ENCODE results near the gene TTBK2. TPM values are rescaled to one million over a fixed set of nuclear protein-coding genes. Genes with fewer than 3 reads are reported as not detected.

The TTBK2 gene
- total RNA-seq, 2 experiments from 2014 or later = 10.1 to 13.9 TPM

DNA sequence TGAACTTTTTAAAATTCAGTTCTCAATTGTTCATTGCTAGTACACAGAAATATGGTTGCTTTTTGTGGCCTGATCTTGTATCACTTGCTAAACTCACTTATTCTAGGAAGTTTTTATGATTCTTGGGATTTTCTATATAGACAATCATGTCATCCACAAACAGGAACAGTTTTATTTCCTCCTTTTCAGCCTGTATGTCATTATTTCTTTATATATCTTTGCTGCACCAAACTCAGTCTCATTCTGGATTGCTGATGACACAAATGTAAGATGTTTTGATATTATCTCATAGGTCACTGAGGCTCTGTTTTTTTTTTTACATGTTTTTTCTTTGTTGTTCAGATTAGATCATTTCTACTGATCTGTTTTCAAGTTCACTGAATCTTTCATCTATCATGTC is 71.7 kb downstream of the TTBK2 start:
- H3K27me3 Mint-ChIP-seq (ENCODE audit: low read depth) = no peaks in the 10 kb centered on the region
- no peak overlapping the region for H3K27ac Mint-ChIP-seq
- H3K36me3 Mint-ChIP-seq (ENCODE audit: low read depth) = peaks cover 2% of the 10 kb centered on the region
- H3K4me3 Mint-ChIP-seq = no peak overlapping the region
- ChIA-PET CTCF (no interaction called here), POLR2A (no interaction called here)
- no peaks in the 10 kb centered on the region for H3K4me1 Mint-ChIP-seq (ENCODE audit: low read depth)
- DNase-seq (no peak), ATAC-seq (no peak)
- H3K9me3 Mint-ChIP-seq (ENCODE audit: insufficient read depth) = peaks cover 2% of the 10 kb centered on the region

DNA sequence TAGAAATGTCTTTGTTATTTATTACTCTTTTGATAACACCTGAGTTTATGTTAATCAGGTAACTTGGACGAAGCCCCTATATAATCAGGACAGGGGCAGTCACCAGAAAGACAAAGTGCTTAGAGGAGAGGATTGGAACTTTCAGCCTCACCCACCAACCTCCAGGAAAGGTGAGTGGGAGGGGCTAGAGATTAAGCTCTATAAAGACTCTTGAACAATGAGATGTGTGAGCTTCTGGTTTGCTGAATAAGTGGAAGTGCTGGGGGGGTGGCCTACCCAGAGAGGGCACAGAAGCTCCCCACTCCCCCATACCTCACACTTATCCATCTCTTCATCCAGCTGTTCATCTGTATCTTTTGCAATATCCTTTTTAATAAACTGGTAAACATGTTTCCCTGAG is 73.9 kb downstream of the TTBK2 start:
- Mint-ChIP-seq H3K9me3 (ENCODE audit: insufficient read depth) (peaks cover 4% of the 10 kb centered on the region), H3K4me3 (no peak overlapping the region), H3K27ac (no peak overlapping the region), H3K36me3 (ENCODE audit: low read depth) (peaks cover 4% of the 10 kb centered on the region), H3K27me3 (ENCODE audit: low read depth) (no peaks in the 10 kb centered on the region), H3K4me1 (ENCODE audit: low read depth) (no peaks in the 10 kb centered on the region)
- POLR2A ChIA-PET = no interaction called here
- ATAC-seq = no peak
- DNase-seq = no peak
- CTCF ChIA-PET = no interaction called here

DNA sequence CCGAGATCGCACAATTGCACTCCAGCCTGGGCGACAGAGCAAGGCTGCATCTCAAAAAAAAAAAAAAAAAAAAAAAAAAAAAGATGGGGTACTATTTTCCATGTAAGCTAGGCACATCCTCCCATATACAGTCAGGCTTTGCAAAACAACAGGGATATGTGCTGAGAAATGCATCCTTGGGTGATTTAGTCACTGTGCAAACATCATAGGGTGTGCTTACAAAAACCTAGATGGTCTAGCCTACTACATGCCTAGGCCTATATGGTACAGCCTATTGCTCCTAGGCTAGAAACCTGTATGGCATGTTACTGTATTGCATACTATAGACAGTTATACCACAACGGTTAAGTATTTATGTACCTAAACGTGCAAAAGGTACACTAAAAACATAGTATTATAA is 75.0 kb downstream of the TTBK2 start:
- POLR2A ChIA-PET = no interaction called here
- H3K27ac Mint-ChIP-seq = no peak overlapping the region
- no peak for ATAC-seq
- CTCF ChIA-PET = no interaction called here
- H3K4me1 Mint-ChIP-seq (ENCODE audit: low read depth) = no peaks in the 10 kb centered on the region
- peaks cover 4% of the 10 kb centered on the region for H3K36me3 Mint-ChIP-seq (ENCODE audit: low read depth)
- no peak overlapping the region for H3K4me3 Mint-ChIP-seq
- H3K9me3 Mint-ChIP-seq (ENCODE audit: insufficient read depth) = peaks cover 4% of the 10 kb centered on the region
- no peak for DNase-seq
- no peaks in the 10 kb centered on the region for H3K27me3 Mint-ChIP-seq (ENCODE audit: low read depth)

DNA sequence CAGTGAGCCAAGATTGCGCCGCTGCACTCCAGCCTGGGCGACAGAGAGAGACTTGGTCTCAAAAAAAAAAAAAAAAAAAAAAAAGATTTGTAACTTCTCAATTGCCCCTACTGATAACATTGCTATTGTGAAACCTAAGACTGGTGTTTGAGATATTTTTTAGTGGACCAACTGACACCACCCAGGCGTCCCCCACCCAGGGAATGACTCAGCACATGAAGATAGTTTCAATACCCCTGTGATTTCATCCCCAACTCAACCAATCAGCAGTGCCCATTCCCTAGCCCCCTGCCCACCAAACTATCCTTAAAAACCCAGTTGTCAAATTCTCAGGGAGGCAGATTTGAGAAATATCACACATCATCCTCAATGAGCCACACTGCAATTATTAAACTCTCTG is 76.9 kb downstream of the TTBK2 start:
- no peak for DNase-seq
- Mint-ChIP-seq H3K36me3 (ENCODE audit: low read depth) (peaks cover 3% of the 10 kb centered on the region), H3K27me3 (ENCODE audit: low read depth) (no peaks in the 10 kb centered on the region), H3K9me3 (ENCODE audit: insufficient read depth) (peaks cover 4% of the 10 kb centered on the region), H3K4me1 (ENCODE audit: low read depth) (no peaks in the 10 kb centered on the region), H3K27ac (no peak overlapping the region), H3K4me3 (no peak overlapping the region)
- ChIA-PET CTCF (no interaction called here), POLR2A (no interaction called here)
- ATAC-seq = no peak

DNA sequence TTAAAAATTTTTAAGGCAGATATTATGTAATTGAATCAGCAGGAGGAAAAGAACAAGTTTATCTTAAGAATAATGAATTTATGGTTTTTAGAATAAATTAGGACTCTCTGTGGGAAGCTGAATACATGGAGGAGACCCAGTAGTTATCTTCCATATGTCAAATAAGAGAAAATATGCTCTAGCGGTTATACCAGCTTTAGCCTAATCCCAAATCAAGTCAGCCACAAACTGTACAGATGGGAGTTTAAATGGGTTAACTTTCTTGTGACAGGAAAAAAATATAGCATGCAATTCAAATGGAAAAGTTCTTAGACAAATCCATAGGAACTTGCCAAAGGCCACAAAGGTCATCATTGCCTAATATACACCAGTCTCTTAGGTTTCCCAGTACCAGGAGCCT is 84.3 kb downstream of the TTBK2 start:
- ChIA-PET CTCF (no interaction called here), POLR2A (no interaction called here)
- H3K9me3 Mint-ChIP-seq (ENCODE audit: insufficient read depth) = no peaks in the 10 kb centered on the region
- no peaks in the 10 kb centered on the region for H3K4me1 Mint-ChIP-seq (ENCODE audit: low read depth)
- DNase-seq (no peak), ATAC-seq (no peak)
- H3K36me3 Mint-ChIP-seq (ENCODE audit: low read depth) = no peaks in the 10 kb centered on the region
- H3K27me3 Mint-ChIP-seq (ENCODE audit: low read depth) = no peaks in the 10 kb centered on the region
- H3K27ac Mint-ChIP-seq = no peak overlapping the region
- H3K4me3 Mint-ChIP-seq = no peak overlapping the region

DNA sequence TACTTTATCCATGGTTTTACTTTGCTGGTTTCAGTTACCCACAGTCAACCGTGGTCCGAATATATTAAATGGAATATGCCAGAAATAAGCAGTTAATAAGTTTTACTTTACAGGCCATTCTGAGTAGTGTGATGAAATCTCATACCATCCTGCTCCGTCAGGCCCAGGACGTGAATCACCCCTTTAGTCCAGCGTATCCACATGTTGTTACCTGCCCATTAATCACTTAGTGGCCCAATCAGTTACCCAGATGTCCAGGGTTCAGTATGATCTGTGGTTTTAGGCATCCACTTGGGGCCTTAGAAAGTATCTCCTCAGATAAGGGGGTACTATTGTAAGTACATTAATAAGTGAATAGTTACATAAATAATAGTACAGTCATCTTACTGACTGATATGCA is 88.0 kb downstream of the TTBK2 start:
- Mint-ChIP-seq H3K27me3 (ENCODE audit: low read depth) (no peaks in the 10 kb centered on the region), H3K36me3 (ENCODE audit: low read depth) (no peaks in the 10 kb centered on the region), H3K4me3 (no peak overlapping the region), H3K27ac (no peak overlapping the region), H3K9me3 (ENCODE audit: insufficient read depth) (no peaks in the 10 kb centered on the region), H3K4me1 (ENCODE audit: low read depth) (no peaks in the 10 kb centered on the region)
- ChIA-PET CTCF (no interaction called here), POLR2A (no interaction called here)
- DNase-seq (no peak), ATAC-seq (no peak)

DNA sequence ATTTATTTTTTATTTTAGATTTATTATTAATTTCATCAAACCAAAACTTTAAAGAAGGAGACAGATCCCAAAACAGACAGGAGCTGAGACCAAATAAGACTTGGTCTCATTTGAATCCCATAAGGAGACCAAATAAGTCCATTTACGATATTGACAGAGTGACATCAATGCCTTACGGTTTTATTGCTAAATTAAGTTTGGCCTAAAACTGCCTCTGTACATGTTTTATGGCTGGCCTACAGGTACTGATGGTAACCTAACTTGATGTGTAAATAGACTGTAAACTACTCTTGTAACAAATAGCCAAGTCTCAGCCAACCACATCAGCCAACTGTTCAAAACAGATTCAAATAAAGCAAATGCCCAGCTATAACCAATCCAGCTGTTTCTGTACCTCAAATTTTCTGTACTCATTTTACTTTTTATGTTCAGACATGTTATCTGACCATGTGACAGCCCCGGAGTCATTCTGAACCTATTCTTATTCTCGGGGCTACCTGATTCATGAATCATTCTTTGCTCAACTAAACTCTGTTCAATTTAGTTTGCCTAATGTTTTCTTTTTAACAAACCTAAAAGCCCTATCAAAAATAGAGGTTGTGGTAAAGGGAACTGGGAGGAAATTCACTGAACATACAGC is 94.2 kb downstream of the TTBK2 start:
- H3K27me3 Mint-ChIP-seq (ENCODE audit: low read depth) = no peaks in the 10 kb centered on the region
- POLR2A ChIA-PET = interaction anchor here (0.6 kb wide), 1 partner anchor 27 kb away, joined by 6 read pairs; no protein-coding TSS in a partner anchor
- CTCF ChIA-PET = no interaction called here
- H3K4me3 Mint-ChIP-seq = no peak overlapping the region
- H3K4me1 Mint-ChIP-seq (ENCODE audit: low read depth) = no peaks in the 10 kb centered on the region
- H3K36me3 Mint-ChIP-seq (ENCODE audit: low read depth) = peaks cover 2% of the 10 kb centered on the region
- no peak overlapping the region for H3K27ac Mint-ChIP-seq
- no peak for ATAC-seq
- no peaks in the 10 kb centered on the region for H3K9me3 Mint-ChIP-seq (ENCODE audit: insufficient read depth)
- no peak for DNase-seq

DNA sequence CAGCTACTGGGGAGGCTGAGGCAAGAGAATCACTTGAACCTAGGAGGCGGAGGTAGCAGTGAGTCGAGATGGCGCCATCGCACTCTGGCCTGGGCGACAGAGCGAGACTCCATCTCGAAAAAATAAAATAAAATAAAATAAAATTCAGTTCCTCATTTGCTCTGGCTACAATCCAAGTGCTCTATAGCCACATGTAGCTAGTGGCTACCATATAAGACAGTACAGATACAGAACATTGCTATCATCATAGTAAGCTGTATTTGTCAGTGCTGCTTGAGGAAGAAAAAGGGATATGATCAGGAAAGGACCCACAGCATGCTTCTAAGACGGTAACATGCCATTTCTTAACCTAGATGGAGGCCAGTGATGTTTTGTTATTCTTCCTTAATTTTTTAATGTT is 95.0 kb downstream of the TTBK2 start:
- POLR2A ChIA-PET = no interaction called here
- CTCF ChIA-PET = no interaction called here
- ATAC-seq (no peak), DNase-seq (no peak)
- Mint-ChIP-seq H3K27me3 (ENCODE audit: low read depth) (no peaks in the 10 kb centered on the region), H3K4me1 (ENCODE audit: low read depth) (no peaks in the 10 kb centered on the region), H3K27ac (no peak overlapping the region), H3K4me3 (no peak overlapping the region), H3K36me3 (ENCODE audit: low read depth) (peaks cover 2% of the 10 kb centered on the region), H3K9me3 (ENCODE audit: insufficient read depth) (no peaks in the 10 kb centered on the region)

DNA sequence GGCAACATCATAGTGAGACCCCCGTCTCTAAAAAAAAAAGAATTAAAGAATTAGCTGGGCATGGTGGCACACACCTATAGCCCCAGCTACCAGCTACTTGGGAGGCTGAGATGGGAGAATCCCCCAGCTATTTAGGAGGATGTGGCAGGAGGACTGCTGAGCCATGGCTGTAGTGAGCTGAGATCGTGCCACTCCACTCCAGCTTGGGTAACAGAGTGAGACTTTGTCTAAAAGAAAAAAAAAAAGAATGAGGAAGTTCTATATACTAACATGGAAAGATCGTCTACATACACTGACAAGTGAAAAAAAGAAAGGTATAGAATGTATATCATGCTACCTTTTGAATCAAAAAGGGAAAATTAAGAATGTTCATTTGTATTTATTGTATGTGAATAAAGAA is 99.8 kb downstream of the TTBK2 start:
- Mint-ChIP-seq H3K4me3 (no peak overlapping the region), H3K27me3 (ENCODE audit: low read depth) (no peaks in the 10 kb centered on the region), H3K27ac (no peak overlapping the region), H3K4me1 (ENCODE audit: low read depth) (no peaks in the 10 kb centered on the region), H3K9me3 (ENCODE audit: insufficient read depth) (no peaks in the 10 kb centered on the region), H3K36me3 (ENCODE audit: low read depth) (peaks cover 2% of the 10 kb centered on the region)
- DNase-seq = no peak
- ChIA-PET POLR2A (interaction anchor here (0.6 kb wide), 1 partner anchor 1356 kb away, joined by 3 read pairs; no protein-coding TSS in a partner anchor), CTCF (no interaction called here)
- ATAC-seq = no peak

DNA sequence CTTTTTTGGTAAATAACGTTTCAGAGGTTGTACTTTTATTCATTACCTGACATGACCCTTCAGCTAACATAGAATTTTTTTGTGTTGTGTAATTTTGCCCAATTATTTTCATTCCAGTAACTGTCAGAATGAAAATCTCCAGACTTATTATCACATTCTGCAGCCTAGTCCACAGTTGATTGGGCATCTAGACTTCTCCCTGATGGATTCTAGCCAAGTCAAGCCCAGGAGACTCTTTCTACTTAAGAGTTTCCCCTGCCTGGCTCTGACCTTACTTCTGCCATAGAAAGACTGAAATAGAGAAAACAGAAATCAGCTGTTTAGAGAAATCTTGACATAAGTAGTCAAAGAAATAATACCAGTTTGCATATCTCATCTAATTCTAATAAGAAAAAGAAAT is 100.8 kb downstream of the TTBK2 start:
- Mint-ChIP-seq H3K9me3 (ENCODE audit: insufficient read depth) (no peaks in the 10 kb centered on the region), H3K27me3 (ENCODE audit: low read depth) (no peaks in the 10 kb centered on the region), H3K27ac (no peak overlapping the region), H3K4me1 (ENCODE audit: low read depth) (no peaks in the 10 kb centered on the region), H3K36me3 (ENCODE audit: low read depth) (no peaks in the 10 kb centered on the region), H3K4me3 (no peak overlapping the region)
- no peak for ATAC-seq
- no peak for DNase-seq
- ChIA-PET CTCF (interaction anchor here (0.8 kb wide), 1 partner anchor 9 kb away, joined by 3 read pairs; no protein-coding TSS in a partner anchor), POLR2A (no interaction called here)

DNA sequence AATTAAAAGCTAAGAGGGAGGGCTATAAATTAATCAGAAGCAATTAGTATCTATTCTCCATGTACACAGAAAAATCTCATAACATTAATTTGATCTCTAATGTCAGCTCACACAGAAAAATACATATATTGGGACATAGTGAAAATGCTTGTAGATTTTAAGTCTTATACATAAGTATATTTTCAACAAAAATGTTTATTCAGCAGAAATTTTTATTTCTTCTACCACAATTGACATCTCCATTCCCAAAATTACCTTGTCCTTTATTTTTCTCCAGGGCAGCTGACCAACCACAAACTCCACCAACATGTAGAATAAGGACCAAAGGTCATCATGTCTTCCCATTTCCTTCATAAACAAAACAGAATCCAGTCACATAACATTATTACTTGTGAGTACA is 109.1 kb downstream of the TTBK2 start:
- H3K27ac Mint-ChIP-seq = no peak overlapping the region
- ATAC-seq (no peak), DNase-seq (no peak)
- CTCF ChIA-PET = interaction anchor here (1.8 kb wide), 1 partner anchor 10 kb away, joined by 5 read pairs; no protein-coding TSS in a partner anchor
- H3K4me1 Mint-ChIP-seq (ENCODE audit: low read depth) = no peaks in the 10 kb centered on the region
- H3K4me3 Mint-ChIP-seq = no peak overlapping the region
- no peaks in the 10 kb centered on the region for H3K36me3 Mint-ChIP-seq (ENCODE audit: low read depth)
- H3K9me3 Mint-ChIP-seq (ENCODE audit: insufficient read depth) = no peaks in the 10 kb centered on the region
- POLR2A ChIA-PET = no interaction called here
- H3K27me3 Mint-ChIP-seq (ENCODE audit: low read depth) = no peaks in the 10 kb centered on the region

DNA sequence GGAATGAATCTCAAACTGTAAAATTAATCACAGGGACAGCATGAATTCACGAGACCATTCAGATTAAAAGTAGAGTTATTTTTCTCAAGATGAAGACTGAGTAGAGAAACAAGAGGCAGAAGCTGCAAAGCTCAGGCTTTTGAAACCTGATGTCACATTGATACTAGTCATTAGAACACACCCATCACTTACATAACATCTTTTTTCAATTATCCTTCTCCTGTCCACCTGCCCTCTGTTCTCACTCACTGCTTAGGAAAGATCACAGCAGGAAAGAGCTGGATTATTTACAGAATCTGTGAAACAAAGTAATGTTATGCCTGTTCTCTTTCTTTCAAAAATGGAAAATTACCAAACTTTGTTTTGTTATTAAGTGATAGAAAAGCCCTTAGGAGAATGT is 111.7 kb downstream of the TTBK2 start:
- Mint-ChIP-seq H3K27ac (no peak overlapping the region), H3K27me3 (ENCODE audit: low read depth) (no peaks in the 10 kb centered on the region), H3K36me3 (ENCODE audit: low read depth) (no peaks in the 10 kb centered on the region), H3K4me3 (no peak overlapping the region), H3K4me1 (ENCODE audit: low read depth) (no peaks in the 10 kb centered on the region), H3K9me3 (ENCODE audit: insufficient read depth) (no peaks in the 10 kb centered on the region)
- POLR2A ChIA-PET = no interaction called here
- CTCF ChIA-PET = interaction anchor here (1.3 kb wide), 1 partner anchor 118 kb away, joined by 4 read pairs; no protein-coding TSS in a partner anchor
- DNase-seq (no peak), ATAC-seq (no peak)

DNA sequence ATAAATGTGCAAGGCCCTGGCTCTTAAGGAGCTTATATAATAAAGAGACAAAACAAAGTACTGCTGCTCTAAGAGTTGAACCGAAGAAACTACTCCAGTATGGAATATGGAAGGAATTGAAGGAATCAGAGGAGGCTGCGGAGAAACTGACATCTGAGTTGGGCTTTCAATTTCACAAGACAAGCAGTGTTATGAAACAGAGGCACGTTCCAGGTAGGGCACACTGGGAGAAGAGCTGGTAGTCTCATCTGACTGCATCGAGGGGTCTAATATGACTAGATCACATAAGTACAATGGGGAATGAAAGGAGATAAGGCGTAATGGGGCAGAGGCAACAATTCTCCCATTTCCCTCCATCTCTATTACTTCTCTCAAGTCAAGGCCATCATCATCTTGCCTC is 115.3 kb downstream of the TTBK2 start:
- H3K9me3 Mint-ChIP-seq (ENCODE audit: insufficient read depth) = no peaks in the 10 kb centered on the region
- H3K27me3 Mint-ChIP-seq (ENCODE audit: low read depth) = no peaks in the 10 kb centered on the region
- DNase-seq (no peak), ATAC-seq (no peak)
- ChIA-PET POLR2A (no interaction called here), CTCF (interaction anchor here (0.6 kb wide), 1 partner anchor 90 kb away, joined by 3 read pairs; no protein-coding TSS in a partner anchor)
- H3K4me3 Mint-ChIP-seq = no peak overlapping the region
- no peak overlapping the region for H3K27ac Mint-ChIP-seq
- peaks cover 9% of the 10 kb centered on the region for H3K36me3 Mint-ChIP-seq (ENCODE audit: low read depth)
- H3K4me1 Mint-ChIP-seq (ENCODE audit: low read depth) = no peaks in the 10 kb centered on the region
